Measurements from ENCODE around the gene DLG2. TPM values are rescaled to one million over a fixed set of nuclear protein-coding genes. Genes with fewer than 3 reads are reported as not detected.

DLG2 gene
- total RNA-seq, 3 donors from 2014 or later (not counting 1 experiment from before 2014, with no cell fraction given): 1.7 to 2.9 (median 2.2) TPM

- Mint-ChIP-seq H3K36me3 (no peaks in the 10 kb centered on the region), H3K9me3 (no peaks in the 10 kb centered on the region), H3K27me3 (ENCODE audit: low read depth in 2 of 2) (peaks cover 0 to 7% of the 10 kb centered on the region in 2 donors), H3K4me3 (no peak overlapping the region), H3K4me1 (no peaks in the 10 kb centered on the region), H3K27ac (no peak overlapping the region)
- TF ChIP-seq CTCF (IDR thresholded peaks at IDR 0.05): no peak
- 23% methylated on average over 4 of the region's 4 CpGs for WGBS (ENCODE audit: insufficient coverage)
- Histone ChIP-seq H3K27me3 (ENCODE audit: control insufficient read depth, insufficient read depth, low read length) (no peaks in the 10 kb centered on the region), H3K27ac (ENCODE audit: low read length) (no peak overlapping the region), H3K36me3 (ENCODE audit: control insufficient read depth, insufficient read depth, low read length) (no peaks in the 10 kb centered on the region), H3K9me3 (ENCODE audit: control insufficient read depth, insufficient read depth, low read length) (no peaks in the 10 kb centered on the region), H3K4me1 (ENCODE audit: control insufficient read depth, insufficient read depth, low read length) (no peaks in the 10 kb centered on the region), H3K4me3 (ENCODE audit: low read length) (no peak overlapping the region)
- no peak for ATAC-seq
- intact Hi-C loops (cut with micrococcal nuclease): no loop called here
- no peak for DNase-seq
These were observed 1901.9 kb downstream of the DLG2 start for GRCh38 chr11:83725269-83725560.

- WGBS (ENCODE audit: insufficient coverage): 46% methylated on average over 5 of the region's 6 CpGs
- Histone ChIP-seq H3K9me3 (ENCODE audit: control insufficient read depth, insufficient read depth, low read length) (no peaks in the 10 kb centered on the region), H3K27me3 (ENCODE audit: control insufficient read depth, insufficient read depth, low read length) (no peaks in the 10 kb centered on the region), H3K36me3 (ENCODE audit: control insufficient read depth, insufficient read depth, low read length) (no peaks in the 10 kb centered on the region), H3K27ac (ENCODE audit: low read length) (no peak overlapping the region), H3K4me1 (ENCODE audit: control insufficient read depth, insufficient read depth, low read length) (no peaks in the 10 kb centered on the region), H3K4me3 (ENCODE audit: low read length) (no peak overlapping the region)
- no peaks in the 10 kb centered on the region for H3K9me3 Mint-ChIP-seq
- peaks cover 0 to 7% of the 10 kb centered on the region in 2 donors for H3K27me3 Mint-ChIP-seq (ENCODE audit: low read depth in 2 of 2)
- no peak for TF ChIP-seq CTCF (IDR thresholded peaks at IDR 0.05)
- H3K27ac Mint-ChIP-seq: no peak overlapping the region
- ATAC-seq: no peak
- DNase-seq: peak in 1 of 2 donors; percentile 40
- no peaks in the 10 kb centered on the region for H3K36me3 Mint-ChIP-seq
- H3K4me1 Mint-ChIP-seq: no peaks in the 10 kb centered on the region
- H3K4me3 Mint-ChIP-seq: peak overlapping the region; percentile 52
- intact Hi-C loops (cut with micrococcal nuclease): no loop called here
These were observed 1903.1 kb downstream of the DLG2 start for GRCh38 chr11:83723999-83724398.

- Mint-ChIP-seq H3K36me3 (no peaks in the 10 kb centered on the region), H3K27me3 (ENCODE audit: low read depth in 2 of 2) (peaks cover 0 to 7% of the 10 kb centered on the region in 2 donors), H3K4me1 (no peaks in the 10 kb centered on the region), H3K9me3 (no peaks in the 10 kb centered on the region), H3K27ac (no peak overlapping the region), H3K4me3 (no peak overlapping the region)
- H3K36me3 ChIP-seq (ENCODE audit: control insufficient read depth, insufficient read depth, low read length): no peaks in the 10 kb centered on the region
- no peaks in the 10 kb centered on the region for H3K9me3 ChIP-seq (ENCODE audit: control insufficient read depth, insufficient read depth, low read length)
- no peaks in the 10 kb centered on the region for H3K4me1 ChIP-seq (ENCODE audit: control insufficient read depth, insufficient read depth, low read length)
- ATAC-seq (no peak), DNase-seq (no peak)
- no peak overlapping the region for H3K27ac ChIP-seq (ENCODE audit: low read length)
- H3K4me3 ChIP-seq (ENCODE audit: low read length): no peak overlapping the region
- TF ChIP-seq CTCF (IDR thresholded peaks at IDR 0.05): no peak
- H3K27me3 ChIP-seq (ENCODE audit: control insufficient read depth, insufficient read depth, low read length): no peaks in the 10 kb centered on the region
- 83% methylated on average over 4 of the region's 4 CpGs for WGBS (ENCODE audit: insufficient coverage)
- intact Hi-C loops (cut with micrococcal nuclease): no loop called here
These were observed 1904.6 kb downstream of the DLG2 start for GRCh38 chr11:83722392-83723119.

- Mint-ChIP-seq H3K27me3 (ENCODE audit: low read depth in 2 of 2) (peaks cover 0 to 7% of the 10 kb centered on the region in 2 donors), H3K4me3 (no peak overlapping the region), H3K27ac (no peak overlapping the region), H3K4me1 (no peaks in the 10 kb centered on the region), H3K9me3 (peaks cover 0 to 2% of the 10 kb centered on the region in 2 donors), H3K36me3 (no peaks in the 10 kb centered on the region)
- H3K4me1 ChIP-seq (ENCODE audit: control insufficient read depth, insufficient read depth, low read length): no peaks in the 10 kb centered on the region
- DNase-seq (no peak), ATAC-seq (no peak)
- no peak overlapping the region for H3K27ac ChIP-seq (ENCODE audit: low read length)
- TF ChIP-seq CTCF (IDR thresholded peaks at IDR 0.05): no peak
- no peaks in the 10 kb centered on the region for H3K36me3 ChIP-seq (ENCODE audit: control insufficient read depth, insufficient read depth, low read length)
- H3K4me3 ChIP-seq (ENCODE audit: low read length): no peak overlapping the region
- intact Hi-C loops (cut with micrococcal nuclease): no loop called here
- H3K27me3 ChIP-seq (ENCODE audit: control insufficient read depth, insufficient read depth, low read length): no peaks in the 10 kb centered on the region
- no peaks in the 10 kb centered on the region for H3K9me3 ChIP-seq (ENCODE audit: control insufficient read depth, insufficient read depth, low read length)
- 80% methylated on average over 2 of the region's 2 CpGs for WGBS (ENCODE audit: insufficient coverage)
These were observed 1905.9 kb downstream of the DLG2 start for GRCh38 chr11:83721263-83721662.
